Breast epithelium (tissue), 4 donors: ENCODE measurements around the gene GRAP. TPM values are rescaled to one million over a fixed set of nuclear protein-coding genes. Genes with fewer than 3 reads are reported as not detected.

Experiments
- DNase-seq, 2 donors: peaks; one replicate each; pipeline ENCODE4 v3.0.0-alpha.2; 2019; ENCODE audit warnings: low spot score in 2 of 2
- H3K27ac ChIP-seq, 2 donors: fragments of 200-600 bp; sonication (generic) in 1 of 2; one replicate each; pipeline ENCODE4 v1.5.1; 2016 to 2019; ENCODE audit warnings: mild to moderate bottlenecking in 1 of 2
- H3K27me3 ChIP-seq, 2 donors: fragments of 200-600 bp; sonication (generic) in 1 of 2; one replicate each; pipeline versions ENCODE4 v1.5.1 to v1.6.0; 2017 to 2019; ENCODE audit warnings: control low read depth in 1 of 2, mild to moderate bottlenecking in 1 of 2
- H3K36me3 ChIP-seq: fragments of 200-600 bp; one replicate; pipeline ENCODE4 v1.5.1; 2019
- H3K4me1 ChIP-seq, 2 donors: fragments of 200-600 bp; sonication (generic); one replicate each; pipeline ENCODE4 v1.5.1; 2016 to 2019; ENCODE audit warnings: control low read depth in 1 of 2
- H3K4me3 ChIP-seq, 3 donors: fragments of 200-600 bp; sonication (generic); 1 replicate in 2 of 3; 2 replicates in 1 of 3; pipeline ENCODE4 v1.5.1; 2016 to 2019; ENCODE audit warnings: mild to moderate bottlenecking in 3 of 3, moderate library complexity in 2 of 3
- H3K9me3 ChIP-seq, 2 donors: fragments of 200-600 bp; sonication (generic) in 1 of 2; one replicate each; pipeline ENCODE4 v1.5.1; 2016 to 2019; ENCODE audit warnings: control low read depth in 1 of 2
- POLR2A ChIP-seq: fragments of 450-650 bp; IDR thresholded peaks from one replicate; pipeline ENCODE4 v1.6.1; 2016; ENCODE audit warnings: antibody characterized with exemption, mild to moderate bottlenecking, moderate library complexity
- POLR2AphosphoS5 ChIP-seq, 3 donors: sonication (generic); formaldehyde crosslinking; IDR thresholded peaks; one replicate each; pipeline ENCODE4 v1.6.1; 2017; ENCODE audit warnings: antibody characterized with exemption in 3 of 3
- intact Hi-C: fragments of 100-400 bp; cut with DNase I; formaldehyde crosslinking; loops from one replicate; pipeline ENCODE4 v1.15.1; 2023; ENCODE audit warnings: low total_unique reads
- total RNA-seq, 3 donors: library from RNA; depleted of rRNA; stranded (reverse); fragments of >200 nt; gene quantifications; one replicate each; pipeline ENCODE4 v1.1.0, GENCODE V29; 2016
- TF ChIP-seq, protein P1 (sequence below), 3 donors: fragments of 450-650 bp; IDR thresholded peaks; one replicate each; pipeline ENCODE4 v1.5.1; 2016 to 2017; ENCODE audit warnings: antibody characterized with exemption in 3 of 3, mild to moderate bottlenecking in 3 of 3, moderate library complexity in 3 of 3

The GRAP gene
- total RNA-seq, 3 donors from 2014 or later = 1.8 to 9.8 (median 2.2) TPM

DNA sequence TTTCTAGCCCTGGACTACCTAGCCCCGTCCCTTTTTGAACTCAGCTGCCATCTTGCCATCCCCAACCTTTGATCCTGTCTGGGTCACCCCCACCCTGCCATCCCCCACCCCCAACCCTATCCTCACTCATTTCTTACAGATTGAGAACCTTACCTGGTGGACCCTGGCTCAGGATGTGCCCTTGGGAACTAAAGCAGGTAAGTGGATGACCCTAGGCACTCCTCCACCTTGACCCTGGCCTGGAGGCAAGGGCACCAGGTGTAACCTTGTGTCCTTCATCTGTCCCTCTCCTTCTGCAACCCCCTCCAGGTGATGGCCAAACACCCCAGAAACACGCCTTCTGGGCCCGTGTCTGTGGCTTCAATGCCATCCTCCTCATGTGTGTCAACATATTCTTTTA, 26.7 kb downstream of the GRAP start:
- no peaks in the 10 kb centered on the region for H3K4me1 ChIP-seq
- intact Hi-C loops = no loop called here
- no peaks in the 10 kb centered on the region for H3K27me3 ChIP-seq
- no peak for DNase-seq
- no peak overlapping the region for H3K4me3 ChIP-seq
- no peak for TF ChIP-seq POLR2A
- TF ChIP-seq, protein P1, sequence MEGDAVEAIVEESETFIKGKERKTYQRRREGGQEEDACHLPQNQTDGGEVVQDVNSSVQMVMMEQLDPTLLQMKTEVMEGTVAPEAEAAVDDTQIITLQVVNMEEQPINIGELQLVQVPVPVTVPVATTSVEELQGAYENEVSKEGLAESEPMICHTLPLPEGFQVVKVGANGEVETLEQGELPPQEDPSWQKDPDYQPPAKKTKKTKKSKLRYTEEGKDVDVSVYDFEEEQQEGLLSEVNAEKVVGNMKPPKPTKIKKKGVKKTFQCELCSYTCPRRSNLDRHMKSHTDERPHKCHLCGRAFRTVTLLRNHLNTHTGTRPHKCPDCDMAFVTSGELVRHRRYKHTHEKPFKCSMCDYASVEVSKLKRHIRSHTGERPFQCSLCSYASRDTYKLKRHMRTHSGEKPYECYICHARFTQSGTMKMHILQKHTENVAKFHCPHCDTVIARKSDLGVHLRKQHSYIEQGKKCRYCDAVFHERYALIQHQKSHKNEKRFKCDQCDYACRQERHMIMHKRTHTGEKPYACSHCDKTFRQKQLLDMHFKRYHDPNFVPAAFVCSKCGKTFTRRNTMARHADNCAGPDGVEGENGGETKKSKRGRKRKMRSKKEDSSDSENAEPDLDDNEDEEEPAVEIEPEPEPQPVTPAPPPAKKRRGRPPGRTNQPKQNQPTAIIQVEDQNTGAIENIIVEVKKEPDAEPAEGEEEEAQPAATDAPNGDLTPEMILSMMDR (IDR thresholded peaks at IDR 0.05) = no peak
- no peak for TF ChIP-seq POLR2AphosphoS5 (IDR thresholded peaks at IDR 0.05)
- no peaks in the 10 kb centered on the region for H3K9me3 ChIP-seq
- H3K36me3 ChIP-seq = no peaks in the 10 kb centered on the region
- H3K27ac ChIP-seq = no peak overlapping the region

DNA sequence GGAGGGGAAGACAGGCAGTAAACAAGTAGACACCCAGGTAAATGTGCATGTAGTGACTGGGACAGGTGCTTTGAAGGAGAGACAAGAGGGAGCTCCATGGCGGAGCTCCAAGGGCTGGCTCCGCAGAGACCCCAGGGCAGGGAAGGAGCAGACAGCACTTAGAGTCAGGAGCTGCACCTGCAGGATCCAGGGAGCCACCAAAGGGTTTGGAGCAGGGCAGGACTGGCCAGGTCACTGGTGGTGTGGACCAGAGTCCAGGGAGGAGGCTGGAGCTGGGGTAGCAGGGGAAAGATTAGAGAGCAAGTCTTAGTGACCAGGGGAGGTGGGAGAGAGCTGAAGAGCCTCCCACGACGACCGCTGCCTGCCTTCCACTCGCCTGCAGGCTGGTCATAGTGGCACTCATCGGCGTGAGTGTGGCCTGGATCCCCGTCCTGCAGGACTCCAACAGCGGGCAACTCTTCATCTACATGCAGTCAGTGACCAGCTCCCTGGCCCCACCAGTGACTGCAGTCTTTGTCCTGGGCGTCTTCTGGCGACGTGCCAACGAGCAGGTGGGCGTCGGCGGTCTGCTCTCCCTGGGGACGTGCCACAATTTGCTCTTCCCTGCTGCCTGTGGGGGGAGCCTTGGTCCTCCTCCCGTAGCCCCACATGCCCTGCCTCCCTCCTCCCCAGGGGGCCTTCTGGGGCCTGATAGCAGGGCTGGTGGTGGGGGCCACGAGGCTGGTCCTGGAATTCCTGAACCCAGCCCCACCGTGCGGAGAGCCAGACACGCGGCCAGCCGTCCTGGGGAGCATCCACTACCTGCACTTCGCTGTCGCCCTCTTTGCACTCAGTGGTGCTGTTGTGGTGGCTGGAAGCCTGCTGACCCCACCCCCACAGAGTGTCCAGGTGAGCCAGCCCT, 27.5 kb downstream of the GRAP start:
- H3K4me3 ChIP-seq = no peak overlapping the region
- H3K27me3 ChIP-seq = no peaks in the 10 kb centered on the region
- no peak for TF ChIP-seq POLR2AphosphoS5 (IDR thresholded peaks at IDR 0.05)
- TF ChIP-seq POLR2A = no peak
- TF ChIP-seq, protein P1 (IDR thresholded peaks at IDR 0.05) = no peak
- DNase-seq = no peak
- no peaks in the 10 kb centered on the region for H3K9me3 ChIP-seq
- intact Hi-C loops = no loop called here
- no peak overlapping the region for H3K27ac ChIP-seq
- H3K36me3 ChIP-seq = no peaks in the 10 kb centered on the region
- no peaks in the 10 kb centered on the region for H3K4me1 ChIP-seq

DNA sequence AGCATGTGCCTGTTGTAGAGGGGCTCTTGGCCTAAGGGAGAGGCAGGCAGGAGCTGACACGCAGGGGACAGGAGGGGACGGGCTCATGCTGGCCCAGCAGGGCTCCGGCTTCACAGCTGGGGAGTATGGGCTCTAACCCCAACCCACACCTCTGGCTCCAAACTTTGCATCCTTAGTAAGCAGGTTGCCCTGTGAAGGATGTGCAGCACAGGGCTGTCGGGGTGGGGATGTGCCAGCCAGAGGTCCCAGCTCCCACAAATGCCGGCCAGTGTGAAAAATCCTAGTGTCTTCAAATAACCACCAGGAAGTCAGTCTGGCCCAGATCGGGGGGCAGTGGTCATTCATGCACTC, 28.2 kb downstream of the GRAP start:
- no peaks in the 10 kb centered on the region for H3K36me3 ChIP-seq
- no peaks in the 10 kb centered on the region for H3K9me3 ChIP-seq
- no peak overlapping the region for H3K4me3 ChIP-seq
- intact Hi-C loops = no loop called here
- DNase-seq = no peak
- no peak for TF ChIP-seq POLR2A
- no peak for TF ChIP-seq POLR2AphosphoS5 (IDR thresholded peaks at IDR 0.05)
- TF ChIP-seq, protein P1 (IDR thresholded peaks at IDR 0.05) = no peak
- no peaks in the 10 kb centered on the region for H3K4me1 ChIP-seq
- H3K27me3 ChIP-seq = no peaks in the 10 kb centered on the region
- no peak overlapping the region for H3K27ac ChIP-seq

DNA sequence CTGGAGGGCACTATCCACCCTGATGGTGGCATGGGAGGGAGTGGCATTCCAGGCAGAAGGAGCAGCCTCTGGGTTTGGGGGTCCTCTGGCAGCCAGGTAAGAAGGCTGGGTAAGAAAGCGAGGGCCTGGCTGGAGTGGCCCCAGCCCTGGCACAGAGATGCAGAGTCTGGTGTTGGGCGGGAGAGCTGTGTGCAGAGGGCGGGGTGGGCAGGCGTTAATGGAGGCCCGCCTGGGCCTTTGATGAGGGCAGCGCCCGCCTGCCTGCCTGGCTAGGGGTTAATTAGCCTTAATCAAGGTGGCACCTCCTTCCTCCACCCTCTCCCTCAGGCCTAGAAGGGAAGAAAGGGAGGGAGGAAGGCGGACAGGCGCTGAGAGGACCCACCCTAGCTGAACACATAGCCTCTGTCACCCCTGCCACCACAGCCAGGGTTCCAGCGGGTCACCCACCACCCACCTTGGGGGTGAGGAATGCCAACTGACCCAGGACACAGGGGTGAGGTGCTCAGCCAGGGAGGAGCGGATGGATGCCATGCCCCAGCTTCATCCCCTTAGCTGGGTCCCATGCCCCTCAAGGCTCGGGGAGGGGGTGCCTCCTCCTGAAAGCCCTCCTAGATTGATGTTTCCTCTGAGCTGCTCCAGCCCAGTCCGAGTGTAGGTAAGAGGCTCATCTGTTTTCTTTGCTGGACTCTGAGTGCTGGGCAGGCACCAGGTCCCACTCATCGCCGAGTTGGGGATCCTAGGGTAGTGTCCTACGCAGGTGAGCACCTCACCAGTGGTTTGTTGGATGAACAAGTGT, 28.8 kb downstream of the GRAP start:
- Histone ChIP-seq H3K4me1 (no peaks in the 10 kb centered on the region), H3K36me3 (no peaks in the 10 kb centered on the region), H3K27ac (no peak overlapping the region), H3K4me3 (no peak overlapping the region), H3K27me3 (no peaks in the 10 kb centered on the region), H3K9me3 (no peaks in the 10 kb centered on the region)
- TF ChIP-seq POLR2A (no peak), POLR2AphosphoS5 (IDR thresholded peaks at IDR 0.05) (no peak)
- TF ChIP-seq, protein P1 (IDR thresholded peaks at IDR 0.05) = no peak
- intact Hi-C loops = no loop called here
- no peak for DNase-seq

DNA sequence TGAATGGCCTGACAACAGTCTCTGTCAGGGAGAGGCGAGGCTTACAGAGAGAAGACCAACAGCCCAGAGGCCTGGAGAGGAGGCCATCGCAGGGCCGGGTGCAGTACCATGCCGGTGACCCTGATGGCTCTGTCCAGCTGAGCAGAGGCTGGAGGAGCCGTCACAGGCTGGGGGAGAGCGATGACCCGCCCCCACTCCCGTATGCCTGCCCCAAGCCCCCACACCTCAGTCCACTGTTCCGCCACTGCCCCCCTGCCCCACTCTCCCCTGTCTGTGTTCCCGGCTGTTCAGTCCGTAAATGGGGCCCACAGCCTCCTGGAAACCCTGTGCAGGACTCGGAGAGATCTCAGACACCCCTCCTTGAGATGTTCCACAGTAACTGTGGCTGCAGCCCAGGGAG, 29.4 kb downstream of the GRAP start:
- no peaks in the 10 kb centered on the region for H3K27me3 ChIP-seq
- no peak overlapping the region for H3K4me3 ChIP-seq
- no peak for TF ChIP-seq POLR2A
- TF ChIP-seq POLR2AphosphoS5 (IDR thresholded peaks at IDR 0.05) = no peak
- TF ChIP-seq, protein P1 (IDR thresholded peaks at IDR 0.05) = no peak
- no peaks in the 10 kb centered on the region for H3K9me3 ChIP-seq
- no peaks in the 10 kb centered on the region for H3K4me1 ChIP-seq
- intact Hi-C loops = no loop called here
- no peak for DNase-seq
- no peak overlapping the region for H3K27ac ChIP-seq
- no peaks in the 10 kb centered on the region for H3K36me3 ChIP-seq
